Psoas muscle (tissue), 8 donors: ENCODE measurements around the gene TPGS1. TPM values are rescaled to one million over a fixed set of nuclear protein-coding genes. Genes with fewer than 3 reads are reported as not detected.

Source experiments
- ATAC-seq, 4 donors: fragments of 200-7000 bp; cut with Tn5 transposase; one replicate each; pipeline ENCODE4 v1.9.1; 2020; ENCODE audit warnings: moderate library complexity in 3 of 4, mild to moderate bottlenecking in 2 of 4
- DNase-seq, 2 donors: peaks; one replicate each; pipeline ENCODE4 v3.0.0-alpha.2; 2020
- H3K27ac ChIP-seq: fragments of 200-600 bp; one replicate; pipeline ENCODE4 v1.8.0; 2022
- H3K27me3 ChIP-seq, 3 donors: fragments of 200-600 bp in 1 of 3; one replicate each; pipeline versions ENCODE4 v1.6.1 to v1.8.0; 2013 to 2022; ENCODE audit warnings: low read length in 2 of 3, mild to moderate bottlenecking in 2 of 3, moderate library complexity in 1 of 3; ENCODE audit not compliant: insufficient read depth in 3 of 3
- H3K36me3 ChIP-seq, 2 donors: fragments of 200-600 bp in 1 of 2; one replicate each; pipeline versions ENCODE4 v1.6.1 to v1.8.0; 2013 to 2022; ENCODE audit warnings: low read depth in 1 of 2, mild to moderate bottlenecking in 1 of 2, moderate library complexity in 1 of 2; ENCODE audit not compliant: insufficient read depth in 1 of 2
- H3K4me1 ChIP-seq: fragments of 200-600 bp; one replicate; pipeline ENCODE4 v1.8.0; 2022
- H3K4me3 ChIP-seq: fragments of 200-600 bp; one replicate; pipeline ENCODE4 v1.8.0; 2022; ENCODE audit warnings: mild to moderate bottlenecking
- H3K9me3 ChIP-seq: fragments of 200-600 bp; one replicate; pipeline ENCODE4 v1.8.0; 2022
- CTCF ChIP-seq: fragments of 200-600 bp; IDR thresholded peaks from one replicate; pipeline ENCODE4 v1.8.0; 2022; ENCODE audit warnings: antibody characterized with exemption
- WGBS, 3 donors: extraction: QIAGEN DNeasy Blood & Tissue Kit; methylation state at CpG; one replicate each; pipeline versions ENCODE4 v1.1.6 to v1.1.7; 2013; 5-methylcytosine and 5-hydroxymethylcytosine counted together
- intact Hi-C, 2 donors: fragments of 100-400 bp; cut with DNase I; formaldehyde crosslinking; loops; one replicate each; pipeline versions ENCODE4 v1.11.0 to v1.14.2; 2022
- polyA plus RNA-seq, 3 donors: library from polyadenylated mRNA; stranded (reverse); fragments of 200-250 nt; gene quantifications; one replicate each; pipeline ENCODE4 v1.2.3, GENCODE V29; 2013
- total RNA-seq, 4 donors: library from RNA; stranded (reverse); fragmentation: NEBNext Ultra II Directional in 2 of 4; extraction: Animal tissue kit (Norgen Biotek cat#: 25700) in 2 of 4; gene quantifications; one replicate each; pipeline versions ENCODE4 v1.2.1 to v1.2.4, GENCODE V29; 2021 to 2023
- donor health status: healthy with polysubstance abuse.
- donor health status: DM: no; HTN: no; CAD: no; lungs with moderate emphysema.
- donor health status: Bipolar disorder and iron deficiency.
- donor health status: healthy.
- donor health status: DM: yes; HTN: yes; CAD: no.
- donor health status: DM: no; HTN: no; CAD: no.
- donor health status: DM: no; HTN: no; CAD: no.
- donor health status: DM: yes; HTN: yes; CAD: no.

TPGS1 gene
- total and polyA plus RNA-seq, 7 donors = 8.9 to 16.6 (median 10.6) TPM

GRCh38 chr19:469833-470232, 37.5 kb upstream of the TPGS1 start:
- Histone ChIP-seq H3K4me1 (peaks cover 2% of the 10 kb centered on the region), H3K9me3 (no peaks in the 10 kb centered on the region), H3K27ac (no peak overlapping the region), H3K36me3 (no peaks in the 10 kb centered on the region), H3K4me3 (no peak overlapping the region), H3K27me3 (peaks cover 0 to under 1% (median 0%) of the 10 kb centered on the region in 3 donors)
- no peak for TF ChIP-seq CTCF
- intact Hi-C loops = no loop called here
- no peak for DNase-seq
- WGBS, 3 donors = 77 to 82% (median 78%) methylated on average over 6 to 7 of the region's 7 CpGs
- no peak for ATAC-seq

- ATAC-seq (no peak), DNase-seq (peak in 1 of 2 donors; percentile 4)
- 49 to 61% (median 59%) methylated on average over 20 of the region's 20 CpGs for WGBS, 3 donors
- no peak for TF ChIP-seq CTCF
- Histone ChIP-seq H3K9me3 (no peaks in the 10 kb centered on the region), H3K27me3 (peaks cover 0 to 4% (median 0%) of the 10 kb centered on the region in 3 donors), H3K36me3 (no peaks in the 10 kb centered on the region), H3K4me3 (no peak overlapping the region), H3K27ac (no peak overlapping the region), H3K4me1 (peaks cover 7% of the 10 kb centered on the region)
- intact Hi-C loops = no loop called here
Measured at GRCh38 chr19:470701-471100, 36.6 kb upstream of the TPGS1 start.

GRCh38 chr19:472005-472858, 35.1 kb upstream of the TPGS1 start:
- Histone ChIP-seq H3K9me3 (no peaks in the 10 kb centered on the region), H3K27ac (no peak overlapping the region), H3K27me3 (peaks cover 0 to 4% (median 0%) of the 10 kb centered on the region in 3 donors), H3K4me1 (peaks cover 7% of the 10 kb centered on the region), H3K36me3 (no peaks in the 10 kb centered on the region), H3K4me3 (no peak overlapping the region)
- intact Hi-C loops = no loop called here
- 67 to 72% (median 70%) methylated on average over 23 of the region's 23 CpGs for WGBS, 3 donors
- no peak for TF ChIP-seq CTCF
- ATAC-seq = no peak
- peak in 1 of 2 donors; percentile 9 for DNase-seq

GRCh38 chr19:474126-475078, 32.9 kb upstream of the TPGS1 start:
- peak in 1 of 2 donors; percentile 38 for DNase-seq

More at GRCh38 chr19:474126-475078, 32.9 kb upstream of the TPGS1 start:
- H3K9me3 ChIP-seq = no peaks in the 10 kb centered on the region
- peaks cover 0 to 4% (median 0%) of the 10 kb centered on the region in 3 donors for H3K27me3 ChIP-seq
- TF ChIP-seq CTCF = no peak
- intact Hi-C loops = no loop called here
- H3K27ac ChIP-seq = peak overlapping the region; percentile 78
- peak; percentile 74 to 89 (median 83) for ATAC-seq
- whole genome bisulfite sequencing, 3 donors = 48 to 53% (median 52%) methylated on average over 54 to 57 of the region's 57 CpGs
- H3K4me1 ChIP-seq = peaks cover 7% of the 10 kb centered on the region
- peak overlapping the region; percentile 60 for H3K4me3 ChIP-seq
- H3K36me3 ChIP-seq = no peaks in the 10 kb centered on the region
